OCI-LY3 (cell line): ENCODE data around the gene CCDC138.

ENCODE experiments used
- H2AFZ ChIP-seq: fragments of 200-600, 300-600 bp; shearing (Covaris generic); 2 replicates; pipeline ENCODE4 v1.6.0; 2014; ENCODE audit warnings: antibody characterized with exemption, low read depth, low read length
- H3K27ac ChIP-seq: fragments of 200-600, 300-600 bp; sonication (generic); 2 replicates; pipeline ENCODE4 v1.5.1; 2014; ENCODE audit warnings: mild to moderate bottlenecking, low read length, moderate library complexity, mixed read lengths
- H3K27me3 ChIP-seq: fragments of 200-600, 300-600 bp; sonication (generic); 2 replicates; pipeline ENCODE4 v1.6.1; 2014; ENCODE audit warnings: low read depth, low read length, mixed read lengths
- H3K36me3 ChIP-seq: fragments of 200-600, 300-600 bp; sonication (generic); replicated peaks from 2 replicates; pipeline ENCODE3; 2014; ENCODE audit warnings: low read depth, low read length, mixed read lengths
- H3K4me1 ChIP-seq: fragments of 300-600, 200-600 bp; sonication (generic); 2 replicates; pipeline ENCODE4 v1.6.1; 2014; ENCODE audit warnings: low read length, mixed read lengths
- H3K4me2 ChIP-seq: fragments of 200-600, 300-600 bp; sonication (generic); 2 replicates; pipeline ENCODE4 v1.6.1; 2014; ENCODE audit warnings: low read length, mixed read lengths
- H3K4me3 ChIP-seq: fragments of 300-600, 200-600 bp; sonication (generic); 2 replicates; pipeline ENCODE4 v1.5.1; 2014; ENCODE audit warnings: antibody characterized with exemption, mild to moderate bottlenecking, low read length, moderate library complexity
- H3K79me2 ChIP-seq: fragments of 300-600, 200-600 bp; shearing (Covaris generic); 2 replicates; pipeline ENCODE4 v1.6.1; 2014; ENCODE audit warnings: mild to moderate bottlenecking, low read length, mixed read lengths
- H3K9ac ChIP-seq: fragments of 300-600, 200-600 bp; shearing (Covaris generic); 2 replicates; pipeline ENCODE4 v1.6.0; 2014; ENCODE audit warnings: mild to moderate bottlenecking, low read length, moderate library complexity
- H3K9me3 ChIP-seq: fragments of 200-600, 300-600 bp; shearing (Covaris generic); 2 replicates; pipeline ENCODE4 v1.6.1; 2014; ENCODE audit warnings: low read length, mixed read lengths; ENCODE audit not compliant: insufficient read depth
- H4K20me1 ChIP-seq: fragments of 200-600, 300-600 bp; sonication (generic); 2 replicates; pipeline ENCODE4 v1.6.1; 2016; ENCODE audit warnings: low read length, mixed read lengths; ENCODE audit not compliant: insufficient read depth
- EZH2phosphoT487 ChIP-seq: fragments of 200-600 bp; shearing (Covaris generic); IDR thresholded peaks from 2 replicates; pipeline ENCODE4 v1.6.1; 2018; ENCODE audit warnings: antibody characterized with exemption, mixed run types, low read depth
- TF ChIP-seq, protein P1 (sequence below): fragments of 200-600, 300-600 bp; sonication (generic); IDR thresholded peaks from 2 replicates; pipeline ENCODE4 v1.5.1; 2014; ENCODE audit warnings: antibody characterized with exemption, low read length, low read depth

The CCDC138 gene

GRCh38 chr2:108778857-108779256 is 7.7 kb upstream of the CCDC138 start:
- Histone ChIP-seq H3K9ac (no peak overlapping the region), H3K4me2 (no peak overlapping the region), H2AFZ (no peak overlapping the region), H3K4me1 (peaks cover 40% of the 10 kb centered on the region), H3K36me3 (peaks cover 39% of the 10 kb centered on the region), H3K27ac (no peak overlapping the region), H4K20me1 (no peaks in the 10 kb centered on the region), H3K27me3 (no peaks in the 10 kb centered on the region), H3K9me3 (no peaks in the 10 kb centered on the region), H3K4me3 (no peak overlapping the region), H3K79me2 (peaks cover 16% of the 10 kb centered on the region)
- TF ChIP-seq, protein P1, sequence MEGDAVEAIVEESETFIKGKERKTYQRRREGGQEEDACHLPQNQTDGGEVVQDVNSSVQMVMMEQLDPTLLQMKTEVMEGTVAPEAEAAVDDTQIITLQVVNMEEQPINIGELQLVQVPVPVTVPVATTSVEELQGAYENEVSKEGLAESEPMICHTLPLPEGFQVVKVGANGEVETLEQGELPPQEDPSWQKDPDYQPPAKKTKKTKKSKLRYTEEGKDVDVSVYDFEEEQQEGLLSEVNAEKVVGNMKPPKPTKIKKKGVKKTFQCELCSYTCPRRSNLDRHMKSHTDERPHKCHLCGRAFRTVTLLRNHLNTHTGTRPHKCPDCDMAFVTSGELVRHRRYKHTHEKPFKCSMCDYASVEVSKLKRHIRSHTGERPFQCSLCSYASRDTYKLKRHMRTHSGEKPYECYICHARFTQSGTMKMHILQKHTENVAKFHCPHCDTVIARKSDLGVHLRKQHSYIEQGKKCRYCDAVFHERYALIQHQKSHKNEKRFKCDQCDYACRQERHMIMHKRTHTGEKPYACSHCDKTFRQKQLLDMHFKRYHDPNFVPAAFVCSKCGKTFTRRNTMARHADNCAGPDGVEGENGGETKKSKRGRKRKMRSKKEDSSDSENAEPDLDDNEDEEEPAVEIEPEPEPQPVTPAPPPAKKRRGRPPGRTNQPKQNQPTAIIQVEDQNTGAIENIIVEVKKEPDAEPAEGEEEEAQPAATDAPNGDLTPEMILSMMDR, result no peak
- TF ChIP-seq EZH2phosphoT487, result no peak

DNA sequence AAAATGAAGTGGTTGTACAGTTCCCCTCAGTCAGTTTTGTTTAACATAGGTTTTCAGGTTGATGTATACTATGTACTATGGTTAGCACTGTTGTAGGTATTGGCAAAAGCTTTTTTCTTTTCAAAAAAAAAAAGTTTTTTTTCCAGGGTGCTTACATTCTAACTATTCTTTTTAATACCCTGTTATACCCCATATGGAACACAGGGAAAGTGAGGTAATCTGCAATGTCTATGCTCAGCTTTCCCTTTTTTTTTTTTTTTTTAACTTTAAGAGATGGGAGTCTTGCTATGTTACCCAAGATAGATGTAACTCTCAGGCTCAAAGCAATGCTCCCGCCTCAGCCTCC is 590 bp upstream of the CCDC138 start:
- no peaks in the 10 kb centered on the region for H4K20me1 ChIP-seq
- H3K4me2 ChIP-seq, result peak overlapping the region; percentile 76
- peak overlapping the region; percentile 73 for H3K27ac ChIP-seq
- H3K4me1 ChIP-seq, result peaks cover 17% of the 10 kb centered on the region
- TF ChIP-seq, protein P1, result no peak
- TF ChIP-seq EZH2phosphoT487, result no peak
- H3K4me3 ChIP-seq, result peak overlapping the region; percentile 94
- H3K79me2 ChIP-seq, result peaks cover 29% of the 10 kb centered on the region
- H3K9ac ChIP-seq, result peak overlapping the region; percentile 79
- H3K36me3 ChIP-seq, result peaks cover 26% of the 10 kb centered on the region
- H3K9me3 ChIP-seq, result no peaks in the 10 kb centered on the region
- H2AFZ ChIP-seq, result no peak overlapping the region
- H3K27me3 ChIP-seq, result no peaks in the 10 kb centered on the region

- H3K9me3 ChIP-seq, result no peaks in the 10 kb centered on the region
- H3K79me2 ChIP-seq, result peaks cover 29% of the 10 kb centered on the region
- H3K27me3 ChIP-seq, result no peaks in the 10 kb centered on the region
- H4K20me1 ChIP-seq, result no peaks in the 10 kb centered on the region
- peak overlapping the region; percentile 79 for H3K9ac ChIP-seq
- H3K4me3 ChIP-seq, result peak overlapping the region; percentile 94
- H2AFZ ChIP-seq, result peak overlapping the region; percentile 29; the same call in 1 of the 2 replicates
- peak overlapping the region; percentile 76 for H3K4me2 ChIP-seq
- H3K36me3 ChIP-seq, result peaks cover 37% of the 10 kb centered on the region
- no peak for TF ChIP-seq EZH2phosphoT487
- TF ChIP-seq, protein P1, result no peak
- peaks cover 16% of the 10 kb centered on the region for H3K4me1 ChIP-seq
- H3K27ac ChIP-seq, result peak overlapping the region; percentile 73
Observed at GRCh38 chr2:108787216-108787541, 608 bp downstream of the CCDC138 start.

GRCh38 chr2:108803045-108803736 is 16.6 kb downstream of the CCDC138 start:
- no peak overlapping the region for H3K27ac ChIP-seq
- H3K4me3 ChIP-seq, result no peak overlapping the region
- H3K9me3 ChIP-seq, result no peaks in the 10 kb centered on the region
- H2AFZ ChIP-seq, result no peak overlapping the region
- no peaks in the 10 kb centered on the region for H3K27me3 ChIP-seq
- H3K4me2 ChIP-seq, result no peak overlapping the region
- TF ChIP-seq EZH2phosphoT487, result no peak
- no peaks in the 10 kb centered on the region for H3K4me1 ChIP-seq
- H3K36me3 ChIP-seq, result peaks cover 51% of the 10 kb centered on the region
- H3K79me2 ChIP-seq, result peaks cover 8% of the 10 kb centered on the region
- H4K20me1 ChIP-seq, result no peaks in the 10 kb centered on the region
- H3K9ac ChIP-seq, result no peak overlapping the region
